GM19395 (cell line): ENCODE data around the gene HNRNPL.

Experiments used
- ATAC-seq: cut with Tn5 transposase; IDR thresholded peaks from one replicate; pipeline ENCODE4 v1.9.1; 2021; ENCODE audit warnings: mild to moderate bottlenecking, moderate library complexity; ENCODE audit not compliant: unreplicated experiment

Gene HNRNPL

DNA sequence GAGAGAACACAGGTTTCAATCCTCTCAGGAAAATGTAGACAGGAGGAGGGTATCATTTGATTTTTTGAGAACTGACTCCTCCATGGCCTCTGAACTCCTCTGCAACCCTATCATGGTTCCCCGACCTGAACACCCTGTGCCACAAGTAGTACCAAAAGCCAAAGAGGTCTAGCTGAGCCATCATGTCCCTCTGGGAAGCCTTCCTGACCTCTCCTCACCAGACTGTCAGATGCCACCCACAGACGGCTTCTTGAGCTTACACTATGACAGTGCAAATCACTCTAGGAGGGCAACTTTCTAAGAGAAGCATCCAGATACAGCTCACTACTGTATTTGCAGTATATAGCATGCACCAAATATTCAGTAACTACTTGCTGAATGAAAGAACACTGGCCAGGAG is 3.7 kb downstream of the HNRNPL start:
- ATAC-seq = no peak

DNA sequence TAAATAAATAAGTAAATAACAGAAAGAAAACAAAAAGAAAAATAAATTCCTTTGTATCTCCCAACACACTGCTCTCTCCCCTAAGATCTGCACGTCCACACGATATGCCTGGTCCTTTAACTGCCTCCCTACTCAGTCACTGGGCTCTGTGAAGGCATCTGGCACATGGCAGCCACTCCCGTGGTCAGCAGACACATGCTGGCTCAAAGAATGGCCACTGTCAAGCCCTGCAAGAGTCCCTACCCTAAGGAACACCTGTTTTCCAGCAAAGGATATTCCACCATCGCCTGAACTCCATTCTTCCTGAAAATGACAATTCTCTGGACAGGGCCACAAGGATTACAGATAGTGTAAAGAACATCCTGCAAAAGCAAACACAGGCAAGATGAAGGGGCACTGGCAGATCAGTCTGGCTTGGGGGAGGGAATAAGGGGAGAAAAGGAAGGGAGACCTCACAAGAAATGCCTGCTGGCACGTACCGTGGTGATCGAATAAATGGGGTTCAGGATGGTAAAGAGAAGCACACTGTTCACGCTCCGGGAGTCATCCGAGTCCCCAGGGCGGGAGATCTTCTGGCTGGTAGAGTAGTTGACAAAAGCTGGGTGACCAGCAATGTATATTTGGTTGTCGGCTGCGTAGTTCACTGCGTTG is 4.3 kb downstream of the HNRNPL start:
- no peak for ATAC-seq

DNA sequence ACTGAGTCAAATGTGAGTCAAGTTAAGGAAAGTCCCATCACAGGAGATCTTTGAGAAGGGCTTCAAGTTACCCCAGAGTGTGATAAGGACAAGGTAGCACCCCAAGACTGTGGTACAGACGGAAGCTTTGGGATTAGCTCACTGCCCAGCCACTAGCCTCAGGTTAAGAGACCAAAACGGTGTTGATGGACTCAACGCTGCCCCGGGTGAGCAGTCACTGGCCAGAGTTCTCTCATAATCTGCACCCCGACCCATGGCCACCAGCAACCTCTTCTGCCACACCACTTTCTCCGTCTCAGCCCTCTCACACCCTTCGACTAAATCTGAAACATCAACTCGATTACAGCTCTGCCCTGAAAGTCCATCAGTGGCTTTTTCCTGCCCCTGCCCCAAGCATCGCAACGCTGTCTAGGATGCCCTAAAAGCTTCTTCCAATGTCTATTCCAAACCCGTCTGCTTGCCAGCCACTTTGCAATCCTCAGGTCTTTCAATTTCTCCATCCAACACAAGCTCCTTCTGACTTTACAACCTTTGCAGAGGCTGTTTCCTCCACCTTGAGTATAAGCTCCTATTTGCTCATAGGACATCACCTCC is 5.6 kb downstream of the HNRNPL start:
- ATAC-seq = no peak

DNA sequence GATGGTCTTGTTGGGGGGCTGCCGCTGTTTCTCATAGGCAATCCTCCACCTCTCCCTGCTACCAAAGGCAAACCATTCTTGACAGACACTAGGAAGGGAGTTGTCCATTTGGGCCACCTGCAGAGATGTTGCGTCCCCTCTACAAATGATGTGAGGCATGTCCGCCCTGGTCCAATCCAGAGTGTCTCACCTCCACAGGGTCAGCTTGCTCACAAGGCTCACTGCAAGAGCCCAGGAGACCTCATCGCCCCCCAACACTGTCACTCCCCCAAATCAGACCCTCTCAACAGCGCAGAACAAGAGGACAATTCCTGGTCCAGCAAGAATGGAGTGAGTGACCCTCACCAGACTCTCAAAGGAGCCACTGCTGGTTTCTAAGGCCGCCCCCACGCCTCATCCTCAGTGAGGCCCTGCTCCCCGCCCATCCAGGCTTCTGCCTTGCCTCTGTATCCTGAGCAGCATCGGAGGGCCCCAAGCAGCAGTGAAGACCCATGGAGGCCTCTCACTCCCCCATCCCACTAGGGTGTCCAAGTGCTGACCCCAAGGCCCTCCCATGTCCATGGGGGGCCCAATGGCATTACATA is 6.5 kb downstream of the HNRNPL start:
- no peak for ATAC-seq

DNA sequence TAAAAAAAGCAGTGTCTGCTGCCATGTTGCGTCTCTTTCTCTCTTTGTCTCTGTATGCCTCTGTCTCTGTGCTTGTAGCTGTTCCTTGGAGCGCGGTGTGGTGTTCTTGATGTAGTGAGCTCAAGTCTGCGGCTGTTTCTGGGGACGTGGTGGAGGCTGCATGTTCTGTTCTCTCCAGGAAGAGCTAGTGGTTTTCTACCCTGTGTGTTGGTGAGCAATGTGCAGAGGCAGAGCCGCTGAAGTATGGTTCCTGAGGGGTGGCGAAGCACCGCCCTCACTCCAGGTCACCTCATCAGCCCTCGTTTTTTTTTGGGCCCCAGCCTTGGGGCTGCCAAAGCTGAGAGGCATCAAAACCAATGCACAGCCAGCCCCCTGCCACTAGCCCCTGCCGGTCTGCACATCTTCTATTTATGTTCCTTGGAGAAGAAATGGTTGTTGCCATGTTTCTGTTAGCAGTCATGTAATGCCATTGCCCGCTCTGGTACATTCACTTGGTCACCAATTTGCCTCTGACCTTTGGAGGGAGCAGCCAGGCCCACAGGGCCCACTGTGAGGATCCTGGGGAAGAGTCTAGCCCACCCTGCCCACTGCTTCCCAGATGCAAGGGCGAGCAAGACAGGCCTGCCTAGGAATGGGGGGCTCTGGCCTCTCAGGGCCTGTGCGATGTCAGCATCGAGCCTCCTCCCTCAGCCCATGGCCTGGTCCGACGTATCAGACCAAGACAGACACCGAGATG is 7.2 kb downstream of the HNRNPL start:
- ATAC-seq = no peak

DNA sequence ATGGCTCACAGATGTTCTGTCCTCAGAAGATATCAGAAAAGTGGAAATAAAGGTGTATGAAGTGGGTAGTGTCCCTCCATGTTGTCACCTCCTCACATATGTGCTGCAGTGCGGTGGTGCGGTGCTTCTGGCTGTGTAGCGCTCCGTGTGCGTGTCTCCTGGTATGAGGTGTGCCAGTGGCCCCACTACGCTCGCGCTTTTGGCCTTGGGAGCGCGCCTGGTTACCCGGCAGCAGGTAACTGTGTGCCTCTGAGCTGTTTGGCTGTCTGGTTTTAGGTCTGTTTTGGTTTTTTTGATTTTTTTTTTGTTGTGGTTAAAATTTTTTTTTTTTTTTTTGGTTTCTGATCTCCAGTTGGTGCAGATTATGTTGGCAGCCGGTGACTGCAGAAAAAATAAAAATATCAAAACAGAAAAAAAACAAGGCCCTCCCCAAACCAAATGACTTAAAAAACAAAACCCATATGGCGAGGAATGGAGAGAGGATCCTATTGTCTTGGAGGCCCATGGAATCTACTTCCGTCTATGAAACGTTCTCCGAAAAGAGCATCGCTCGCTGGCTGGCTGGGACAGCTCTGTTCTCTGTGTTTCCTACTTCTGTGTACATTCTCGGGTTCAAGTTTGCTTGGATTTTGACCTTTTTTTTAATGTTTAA is 7.9 kb downstream of the HNRNPL start:
- no peak for ATAC-seq

DNA sequence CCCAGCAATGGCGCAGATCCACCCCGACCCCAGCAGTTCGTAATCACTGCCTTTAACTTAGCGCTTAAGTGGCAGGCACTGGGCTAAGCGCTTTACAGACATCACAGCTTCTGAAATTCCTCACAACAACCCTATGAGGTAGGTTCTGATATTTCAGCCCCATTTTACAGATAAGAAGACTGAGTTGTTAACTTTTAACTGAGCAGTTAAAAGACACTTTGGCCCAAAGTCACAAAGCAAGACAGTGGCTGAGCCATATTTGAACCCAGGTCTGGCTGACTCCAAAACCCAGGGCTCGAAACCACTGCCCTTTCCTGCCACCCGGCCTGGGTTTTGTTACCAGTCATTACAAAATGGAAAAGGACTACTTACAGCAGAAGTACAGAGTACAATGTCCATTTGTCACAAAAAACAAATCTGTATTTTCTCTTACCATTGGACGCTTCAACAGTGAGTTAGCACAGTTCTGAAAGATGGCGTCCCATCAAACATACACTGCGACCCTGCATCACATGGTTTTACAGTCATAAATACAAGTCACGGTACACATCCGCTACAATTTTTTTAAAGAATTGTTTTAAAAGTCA is 8.5 kb downstream of the HNRNPL start:
- ATAC-seq = no peak

DNA sequence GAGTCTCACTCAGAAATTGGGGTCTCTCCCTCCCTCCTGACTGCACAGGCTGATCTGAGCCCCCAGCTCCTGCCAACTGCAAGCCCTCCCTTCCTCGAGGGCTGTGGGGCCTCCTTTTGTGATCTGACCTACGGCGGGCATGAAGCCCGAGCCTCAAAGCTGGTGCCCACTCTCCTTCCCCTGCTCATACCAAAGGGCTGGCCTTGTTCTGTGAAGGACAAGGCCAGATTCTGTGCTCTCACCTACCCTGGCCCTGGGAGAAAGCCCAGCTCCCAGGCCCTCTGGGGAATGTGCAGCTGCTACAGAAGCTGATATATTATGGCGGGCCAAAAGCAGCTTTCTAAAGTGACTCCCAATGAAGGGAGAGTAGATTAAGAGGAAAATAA is 9.2 kb downstream of the HNRNPL start:
- ATAC-seq = no peak

DNA sequence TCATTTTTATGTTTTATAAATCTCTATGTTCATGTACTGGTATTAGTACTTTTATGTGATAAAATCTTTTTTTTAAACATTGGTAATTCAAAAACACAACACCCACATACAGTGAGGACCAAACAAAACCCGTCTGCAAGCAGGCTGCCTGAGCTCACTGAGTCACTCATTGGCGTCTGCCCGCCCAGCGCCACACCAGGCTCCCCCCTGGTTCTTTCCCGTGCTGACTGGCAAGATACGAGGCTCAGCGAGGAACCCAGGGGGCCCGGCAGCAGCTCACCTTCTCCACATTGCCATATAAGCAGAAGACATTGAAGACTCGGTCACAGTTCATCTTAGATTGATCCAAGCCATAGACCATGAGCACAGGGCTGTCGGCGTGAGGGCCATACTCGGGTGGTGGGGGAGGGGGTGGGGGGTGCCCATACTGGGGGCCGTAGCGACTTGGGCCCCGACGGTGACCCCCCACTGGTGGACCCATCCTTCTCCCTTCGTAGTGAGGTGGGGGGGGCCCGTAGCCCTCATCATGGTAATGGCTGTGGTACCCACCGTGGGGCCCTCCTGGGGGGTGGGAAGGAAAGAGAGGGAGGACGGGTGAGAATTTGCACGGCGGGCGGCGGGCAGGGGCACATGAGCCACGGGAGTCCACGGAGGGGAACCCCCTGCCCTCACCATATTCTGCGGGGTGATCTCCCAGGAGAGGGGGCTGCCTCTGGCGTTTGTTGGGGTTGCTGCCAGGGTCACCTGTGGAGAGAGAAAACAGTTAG is 9.8 kb downstream of the HNRNPL start:
- ATAC-seq = no peak

DNA sequence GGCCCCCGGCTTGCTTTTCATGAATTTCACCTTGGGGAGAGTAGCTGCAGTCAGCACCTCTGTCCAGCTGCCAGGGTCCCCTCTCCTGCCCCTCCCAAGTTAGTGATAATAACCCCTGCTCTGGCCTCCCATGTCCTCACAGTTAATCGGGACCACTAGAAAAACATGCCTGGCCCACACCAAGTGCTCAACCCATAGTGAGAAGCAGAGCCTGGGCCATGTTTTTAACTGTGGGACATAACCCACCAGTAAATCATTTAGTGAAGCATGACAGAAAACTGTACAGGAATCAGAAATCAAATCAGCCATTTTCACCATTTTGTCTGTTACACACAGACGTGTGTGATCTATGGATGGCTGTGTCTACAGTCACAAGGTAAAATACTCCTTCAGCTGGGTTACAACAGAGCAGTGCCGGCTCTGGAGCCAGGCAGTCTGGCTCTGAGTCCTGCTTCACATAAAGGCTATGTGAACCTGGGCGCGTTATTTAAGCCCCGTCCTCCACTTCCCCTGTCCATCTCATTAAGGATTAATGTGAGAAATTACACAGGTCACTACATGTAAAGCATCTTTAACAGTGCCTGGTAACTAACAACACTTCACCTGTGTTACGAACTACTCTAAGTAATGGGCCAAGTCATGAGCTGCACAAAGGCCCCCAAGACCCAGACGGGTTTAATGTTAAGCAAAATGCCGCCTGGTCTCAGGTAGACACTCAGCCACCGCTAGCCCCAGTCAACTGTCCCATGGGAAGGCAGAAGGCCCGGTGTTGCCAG is 10.6 kb downstream of the HNRNPL start:
- no peak for ATAC-seq

DNA sequence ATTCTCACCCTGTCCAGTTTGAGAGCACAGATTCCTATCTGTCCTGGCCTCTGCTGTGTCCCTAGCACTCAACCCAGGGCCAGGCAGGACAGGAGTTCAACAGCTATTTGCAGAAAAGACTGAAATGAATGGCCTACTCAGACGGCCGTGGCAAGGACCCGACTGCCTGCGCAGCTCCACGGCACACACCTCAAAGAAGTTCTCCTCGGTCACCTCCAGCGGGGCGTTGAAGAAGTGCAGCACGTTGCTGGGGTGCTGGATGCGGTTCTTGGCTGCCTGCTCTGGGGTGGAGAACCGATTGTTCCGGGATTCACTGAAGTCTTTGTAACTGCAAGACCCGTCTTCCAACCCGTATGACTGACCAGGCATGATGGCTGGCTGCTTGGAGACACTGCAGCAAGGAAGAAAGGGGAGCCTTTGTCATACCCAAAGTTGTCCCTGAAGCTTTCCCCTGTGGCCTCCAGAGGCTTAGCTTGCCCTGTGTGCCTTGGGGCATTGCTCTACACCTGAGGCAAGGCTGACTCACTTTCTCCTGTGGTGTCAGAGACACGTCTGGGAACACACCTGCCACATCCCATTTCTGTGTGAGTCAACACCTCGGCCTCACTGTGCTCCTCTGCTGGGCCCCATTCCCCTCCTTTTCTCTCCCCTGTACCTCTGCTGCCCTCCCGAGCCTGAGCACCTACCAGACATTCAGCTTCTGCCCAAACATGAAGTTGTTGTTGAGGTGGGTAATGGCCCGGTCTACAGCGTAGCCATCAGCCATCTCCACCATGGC is 11.4 kb downstream of the HNRNPL start:
- no peak for ATAC-seq

DNA sequence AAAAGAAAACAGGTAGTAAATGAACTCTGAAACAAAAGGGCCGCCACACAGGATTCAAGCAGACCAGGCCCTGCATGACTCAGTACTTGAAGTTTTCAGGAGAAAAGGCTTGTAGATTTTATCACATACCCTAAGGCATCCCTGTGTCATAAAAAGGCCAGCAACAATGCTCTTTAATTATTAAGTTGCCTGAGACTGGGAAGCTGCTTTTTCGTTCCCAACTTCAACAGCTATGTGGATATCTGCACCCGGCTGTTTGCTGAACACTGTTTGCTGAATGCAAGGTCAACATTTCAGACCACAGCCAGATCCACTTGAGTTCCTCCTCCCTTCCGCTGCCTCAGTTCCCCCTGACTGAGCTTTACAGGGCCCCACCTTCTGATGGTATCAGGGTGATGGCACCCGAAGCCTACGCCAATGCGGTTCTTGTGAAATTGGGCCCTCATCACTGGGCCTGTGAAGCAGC is 12.1 kb downstream of the HNRNPL start:
- no peak for ATAC-seq

DNA sequence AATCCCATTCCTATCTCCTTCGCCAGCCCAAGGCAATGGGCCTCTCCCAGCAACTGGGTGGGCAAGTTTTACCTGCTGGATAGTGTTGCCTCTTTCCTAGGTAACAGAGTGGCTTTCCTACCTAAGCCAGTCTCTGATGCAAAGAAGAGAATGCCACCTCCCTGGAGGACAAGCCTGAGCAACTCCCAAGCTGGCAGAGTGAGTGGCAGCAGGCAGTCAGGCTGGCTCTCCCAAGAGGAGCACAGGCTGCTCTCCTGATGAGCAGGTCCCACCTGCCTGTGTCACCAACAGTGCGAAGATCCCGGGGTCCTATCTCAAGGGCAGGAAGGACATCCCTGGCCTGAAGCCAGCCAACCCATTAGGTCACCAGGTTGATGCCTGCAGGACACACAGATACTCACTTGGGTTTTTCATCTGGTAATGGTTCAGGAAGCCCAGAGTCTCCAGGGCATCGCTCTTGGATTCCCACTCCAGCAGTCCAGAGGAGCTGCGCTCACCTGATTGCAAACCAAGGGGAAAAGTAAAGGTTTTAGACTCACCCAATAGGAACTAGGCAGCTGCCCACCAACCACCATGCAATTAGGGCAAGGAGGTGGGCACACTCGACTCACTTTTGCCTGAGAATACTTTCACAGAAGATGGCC is 12.7 kb downstream of the HNRNPL start:
- no peak for ATAC-seq

DNA sequence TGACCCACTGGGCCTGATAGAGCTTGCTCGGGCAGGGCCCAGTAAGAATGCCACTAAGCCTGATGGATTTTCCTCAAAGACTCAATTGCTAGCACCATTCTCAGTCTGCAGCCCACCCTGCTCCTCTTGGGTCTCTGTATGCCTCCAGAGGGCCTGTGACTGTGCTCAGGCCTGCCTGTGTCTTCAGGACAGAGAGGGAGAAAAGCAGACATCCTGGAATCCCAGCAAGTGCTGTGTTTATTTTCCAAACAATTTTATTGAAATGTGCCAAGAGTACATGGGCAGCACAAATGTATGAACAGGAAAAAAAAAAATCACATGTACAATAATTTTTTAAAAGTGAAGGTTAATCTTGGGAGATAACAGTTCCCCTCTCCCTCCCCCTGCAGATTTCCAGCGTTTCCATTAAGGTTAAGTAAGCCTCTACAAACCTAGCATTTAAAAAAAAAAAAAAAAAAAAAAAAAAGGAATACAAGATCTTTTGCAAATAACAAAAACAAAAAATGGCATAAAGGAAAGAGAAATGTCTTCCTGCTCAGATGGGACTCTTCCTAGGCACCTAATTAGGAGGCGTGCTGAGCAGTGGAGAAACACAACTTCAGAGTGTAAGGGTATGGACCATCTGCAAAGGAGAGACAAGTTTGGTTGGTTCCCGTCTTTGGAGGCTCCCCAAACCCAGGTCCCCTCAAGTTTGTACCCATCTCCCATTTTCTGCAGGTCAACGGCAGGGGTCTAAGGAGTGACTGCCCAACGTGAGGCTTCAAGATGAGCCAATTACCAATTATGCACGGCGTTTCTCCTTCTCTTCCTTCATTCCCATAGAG is 13.4 kb downstream of the HNRNPL start:
- ATAC-seq = no peak

DNA sequence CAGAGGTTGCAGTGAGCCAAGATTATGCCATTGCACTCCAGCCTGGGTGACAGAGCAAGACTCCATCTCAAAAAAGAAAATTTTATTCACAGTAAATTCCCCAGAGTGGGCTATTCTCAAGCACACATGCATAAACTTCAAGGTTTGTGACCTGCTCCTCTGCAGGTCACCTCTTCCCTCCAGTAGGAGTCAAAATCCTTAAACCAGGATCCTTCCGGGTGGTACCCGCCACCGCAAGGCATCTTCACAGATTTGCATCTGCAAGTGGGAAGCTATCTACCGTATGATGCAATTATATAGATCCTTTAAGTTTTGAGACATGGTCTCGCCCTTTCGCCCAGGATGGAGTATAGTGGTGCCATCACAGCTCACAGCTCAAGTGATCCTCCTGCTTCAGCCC is 15.2 kb downstream of the HNRNPL start:
- no peak for ATAC-seq

DNA sequence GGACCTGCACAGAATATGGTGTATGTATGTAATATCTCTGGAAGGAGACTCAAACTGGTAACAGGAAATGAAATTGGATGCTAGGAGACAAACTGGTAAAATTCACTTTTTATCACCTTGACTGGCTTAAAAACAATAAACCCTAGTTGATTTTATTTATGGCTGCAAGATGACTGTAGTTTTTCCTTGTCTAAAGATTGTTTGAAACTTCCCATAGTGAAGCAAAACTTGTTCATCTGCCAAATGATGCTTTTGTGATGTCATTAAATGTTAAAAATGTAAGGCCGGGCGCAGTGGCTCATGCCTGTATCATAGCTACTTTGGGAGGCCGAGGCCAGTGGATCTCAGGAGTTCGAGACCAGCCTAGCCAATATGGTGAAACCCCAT is 15.7 kb downstream of the HNRNPL start:
- ATAC-seq = no peak

DNA sequence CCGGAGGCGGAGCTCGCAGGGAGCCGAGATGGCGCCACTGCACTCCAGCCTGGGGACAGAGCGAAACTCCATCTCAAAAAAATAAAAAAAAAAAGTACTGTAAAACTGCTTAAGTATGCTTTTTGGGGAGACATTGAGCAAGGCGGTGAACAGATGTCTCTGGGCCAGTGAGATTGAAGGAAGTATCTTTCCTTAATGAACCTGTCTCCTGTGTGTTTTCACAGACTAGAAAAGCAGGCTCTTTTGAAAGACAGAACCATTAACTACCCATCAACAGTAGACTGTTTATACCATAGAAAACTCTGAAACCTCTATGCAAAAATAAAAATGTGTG is 16.7 kb downstream of the HNRNPL start:
- ATAC-seq = no peak
